GM18505 (cell line): ENCODE measurements around the gene CACNA2D3.

Experiments
- ATAC-seq: cut with Tn5 transposase; IDR thresholded peaks from one replicate; pipeline ENCODE4 v1.9.1; 2021; ENCODE audit not compliant: unreplicated experiment
- POLR2A ChIP-seq: IDR thresholded peaks from 4 replicates; pipeline ENCODE4 v1.6.1; 2011; ENCODE audit warnings: borderline replicate concordance; ENCODE audit not compliant: insufficient read depth, insufficient read length; ENCODE audit errors: extremely low read depth

Gene CACNA2D3

DNA sequence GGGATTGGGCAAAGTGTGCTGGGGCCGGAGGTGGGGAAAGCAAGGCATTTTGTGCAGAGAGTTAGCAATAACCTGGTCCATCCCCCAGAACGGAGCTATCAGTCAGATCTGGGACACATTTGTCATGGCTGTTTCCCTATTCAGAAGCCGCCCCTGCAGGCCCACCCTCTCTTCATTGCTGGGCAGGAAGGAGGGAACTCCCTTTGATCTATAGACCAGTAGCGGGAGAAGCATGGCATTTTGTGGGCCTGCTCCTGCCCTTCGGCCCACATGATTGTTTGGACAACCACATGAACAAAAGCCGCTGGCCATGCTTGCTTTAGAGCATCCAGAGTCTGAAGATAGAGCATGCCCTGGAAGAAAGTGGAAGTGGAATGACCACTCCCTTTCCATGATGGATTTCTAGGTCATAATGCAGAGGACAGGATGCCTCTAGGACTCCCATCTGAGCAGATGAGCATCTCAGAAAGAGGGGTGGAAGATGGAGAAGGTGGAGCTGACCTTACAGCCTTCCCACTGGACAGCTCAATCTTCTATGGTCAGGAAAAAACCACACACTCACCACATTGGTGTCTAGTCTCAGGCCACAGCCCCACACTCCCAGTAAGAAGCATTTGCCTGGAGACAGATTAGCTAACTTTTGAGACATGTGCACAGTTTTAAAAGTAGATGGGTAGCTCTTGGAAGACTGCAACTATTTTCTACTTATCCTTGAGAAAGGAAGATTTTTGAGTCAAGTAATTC, 817.4 kb downstream of the CACNA2D3 start:
- no peak for ATAC-seq
- TF ChIP-seq POLR2A: no peak

DNA sequence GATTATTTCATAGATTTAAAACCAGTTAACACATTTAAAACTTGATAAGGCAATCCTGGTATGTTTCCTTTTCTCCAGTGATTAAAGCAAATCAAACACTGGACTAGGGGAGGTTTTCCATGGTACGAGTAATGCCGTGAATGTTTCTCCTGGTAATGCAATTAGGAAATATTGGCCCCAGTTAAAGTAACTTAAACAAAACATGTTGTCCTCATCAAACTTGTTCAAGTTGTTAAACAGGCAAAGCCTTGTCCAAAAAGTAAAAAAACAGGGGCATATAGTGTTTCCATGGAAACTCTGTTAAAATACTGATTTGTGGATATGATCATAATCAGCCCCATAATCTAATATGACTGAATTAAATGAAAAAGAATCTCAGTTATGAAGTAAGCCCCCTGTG, 818.6 kb downstream of the CACNA2D3 start:
- TF ChIP-seq POLR2A: no peak
- ATAC-seq: no peak

DNA sequence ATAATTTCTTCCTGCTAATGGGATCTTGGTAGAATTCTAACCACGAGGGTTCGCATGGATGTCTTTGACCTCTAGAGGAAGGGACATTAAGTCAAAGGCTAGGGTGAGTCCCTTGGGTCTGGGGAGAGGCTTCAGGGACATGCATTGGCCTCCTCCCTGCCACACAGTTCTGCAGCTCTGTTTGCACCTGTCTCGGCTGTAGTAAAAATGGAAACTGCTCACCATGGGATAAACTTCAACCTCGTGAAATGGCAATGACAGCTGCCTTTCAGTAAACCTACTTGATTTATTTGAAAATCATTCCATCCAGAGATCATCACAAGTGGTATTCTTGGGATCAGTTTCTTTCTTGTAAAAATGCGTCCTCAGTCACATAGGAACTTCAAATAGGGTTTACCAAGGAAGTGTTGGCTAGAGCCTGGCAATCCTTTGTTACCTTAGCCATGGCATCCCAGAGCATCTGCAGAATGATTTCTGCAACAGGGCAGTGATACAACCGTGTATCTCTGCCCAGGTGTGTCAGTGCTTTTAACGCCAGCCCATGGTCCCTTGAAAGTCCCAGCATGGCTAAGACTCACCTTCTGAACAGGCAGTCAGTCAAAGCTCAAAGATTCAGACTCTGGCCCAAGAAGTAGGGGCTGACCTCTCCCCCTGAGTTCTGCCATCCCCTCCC, 819.5 kb downstream of the CACNA2D3 start:
- no peak for TF ChIP-seq POLR2A
- ATAC-seq: no peak

DNA sequence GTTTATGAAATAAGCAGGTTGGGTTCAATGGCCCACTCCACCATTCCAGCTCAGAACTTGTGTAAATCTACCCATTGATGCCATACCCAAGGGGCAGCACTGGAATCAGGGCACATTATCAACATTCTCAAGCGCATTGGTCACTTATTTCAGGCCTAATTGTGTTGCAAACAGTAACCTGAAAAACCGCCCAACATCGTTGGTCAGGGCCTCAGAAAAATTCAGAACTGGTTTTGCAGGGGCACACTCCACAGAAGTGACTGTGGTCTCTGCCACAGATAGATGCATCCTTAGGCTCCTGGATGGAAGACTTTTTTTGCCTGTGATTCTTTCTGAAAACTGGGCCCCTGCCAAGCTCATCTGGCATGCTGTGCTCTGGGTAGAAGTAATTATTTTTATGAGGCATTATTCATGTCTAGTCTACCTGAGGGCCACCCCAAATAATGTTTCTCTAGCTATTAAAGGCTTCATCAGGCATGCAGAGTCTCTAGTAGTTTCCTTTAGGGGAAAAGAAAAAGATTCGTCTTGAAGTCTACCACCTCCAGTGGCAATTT, 827.2 kb downstream of the CACNA2D3 start:
- ATAC-seq: no peak
- no peak for TF ChIP-seq POLR2A

DNA sequence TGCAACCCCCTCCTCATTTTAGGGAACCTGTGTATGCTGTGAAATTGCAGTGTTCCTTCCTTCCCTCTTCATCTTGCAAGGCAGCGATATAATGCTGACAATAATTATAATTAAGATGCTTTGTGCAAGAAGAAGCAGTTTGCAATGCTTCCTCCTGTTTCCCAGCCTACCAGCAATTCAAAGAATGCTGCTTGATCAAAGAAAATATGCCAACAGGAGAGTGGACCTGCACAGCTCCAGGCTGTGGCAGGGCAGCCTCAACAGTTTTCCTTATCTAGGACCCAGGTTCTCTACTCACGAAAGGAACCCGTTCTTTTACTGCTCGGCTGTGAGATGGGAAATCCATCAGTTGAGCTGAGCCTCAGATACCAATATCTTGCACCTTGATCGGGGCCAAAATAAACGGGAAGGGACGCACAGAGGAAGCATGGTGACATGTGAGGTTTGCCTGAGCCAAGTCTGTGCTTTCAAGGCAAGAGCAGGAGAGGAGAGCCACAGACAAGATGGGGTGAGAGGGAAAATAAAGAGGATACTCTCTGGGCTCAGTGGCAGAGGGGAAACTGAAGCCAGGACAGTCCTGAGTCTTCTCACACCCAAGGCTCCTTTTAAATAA, 828.1 kb downstream of the CACNA2D3 start:
- no peak for ATAC-seq
- no peak for TF ChIP-seq POLR2A

DNA sequence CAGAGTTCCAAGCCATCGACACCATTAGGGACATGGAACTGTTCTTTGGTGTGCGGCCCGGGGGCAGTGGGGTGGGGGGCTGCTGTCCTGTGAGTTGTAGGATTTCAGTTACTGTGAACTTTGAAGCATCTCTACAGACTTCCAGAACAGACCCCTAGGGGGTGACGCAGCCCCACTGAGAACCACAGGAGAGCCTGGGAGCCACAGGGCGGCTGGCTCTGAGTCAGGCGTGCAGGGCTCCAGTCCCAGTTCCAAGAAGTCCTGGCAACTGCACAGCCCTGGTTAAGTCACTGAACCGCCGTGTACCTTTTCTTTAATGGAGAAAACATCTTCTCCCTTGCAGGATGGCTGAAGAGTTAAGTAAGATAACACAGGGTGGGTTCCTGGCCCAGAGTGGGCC, 829.1 kb downstream of the CACNA2D3 start:
- ATAC-seq: no peak
- TF ChIP-seq POLR2A: no peak

DNA sequence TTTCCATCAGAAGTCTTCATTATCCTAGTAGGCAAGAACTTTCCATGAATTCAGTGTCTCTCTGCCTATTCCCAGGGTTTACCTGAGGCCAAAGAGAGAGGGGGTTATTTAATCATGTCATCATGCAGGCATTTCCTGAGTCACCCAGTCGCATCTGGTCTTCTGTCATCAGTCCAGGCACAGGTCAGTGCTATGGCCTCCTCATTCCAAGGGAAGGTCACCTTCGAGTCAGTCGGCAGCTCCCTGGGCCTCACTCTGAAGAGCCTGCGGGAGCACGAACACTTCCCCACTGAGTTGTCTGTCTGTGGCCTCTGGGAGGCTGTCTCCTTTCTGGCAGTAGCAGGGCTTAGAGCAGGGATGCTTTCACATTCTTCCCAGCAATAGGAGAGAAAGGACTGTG, 831.7 kb downstream of the CACNA2D3 start:
- no peak for ATAC-seq
- TF ChIP-seq POLR2A: no peak

DNA sequence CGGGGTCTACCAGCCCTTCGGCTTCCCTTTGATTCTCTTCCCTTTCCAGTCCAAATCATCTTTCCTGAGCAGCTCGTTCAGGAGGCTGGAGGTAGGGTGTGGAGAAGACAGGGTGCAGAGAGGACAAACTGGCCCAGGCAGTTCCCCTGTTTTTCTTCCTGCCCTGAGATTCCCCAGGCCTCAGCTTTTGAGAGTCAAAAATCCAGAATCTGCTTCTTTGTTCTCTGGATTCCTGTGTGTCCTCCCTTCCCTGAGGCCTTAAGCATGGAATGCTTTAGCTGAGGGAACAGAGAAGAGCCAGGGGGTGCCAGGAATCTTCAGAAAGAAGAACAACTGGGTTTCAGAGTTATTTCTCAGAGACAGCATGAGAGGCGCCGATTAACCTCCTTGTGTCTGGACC, 832.2 kb downstream of the CACNA2D3 start:
- ATAC-seq: no peak
- no peak for TF ChIP-seq POLR2A

DNA sequence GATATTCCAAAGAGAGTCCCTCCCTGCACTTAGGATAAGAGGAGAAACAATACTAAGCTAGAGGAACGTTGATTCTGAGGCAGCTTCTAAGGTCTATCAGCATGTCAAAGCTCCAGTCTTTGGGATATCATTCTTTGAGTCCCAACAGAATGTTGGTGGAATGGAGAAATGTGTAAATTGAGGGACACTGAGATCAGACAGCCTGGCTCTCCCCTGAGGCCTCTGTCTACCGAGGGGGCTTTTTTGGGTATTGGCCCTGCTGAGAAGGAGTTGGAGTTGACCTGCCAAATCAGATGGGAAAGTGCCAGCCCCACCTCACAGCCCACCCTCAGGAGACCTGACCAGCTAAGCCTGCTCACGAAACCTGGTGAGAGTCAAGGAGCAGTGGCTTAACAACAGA, 833.1 kb downstream of the CACNA2D3 start:
- TF ChIP-seq POLR2A: no peak
- ATAC-seq: no peak

DNA sequence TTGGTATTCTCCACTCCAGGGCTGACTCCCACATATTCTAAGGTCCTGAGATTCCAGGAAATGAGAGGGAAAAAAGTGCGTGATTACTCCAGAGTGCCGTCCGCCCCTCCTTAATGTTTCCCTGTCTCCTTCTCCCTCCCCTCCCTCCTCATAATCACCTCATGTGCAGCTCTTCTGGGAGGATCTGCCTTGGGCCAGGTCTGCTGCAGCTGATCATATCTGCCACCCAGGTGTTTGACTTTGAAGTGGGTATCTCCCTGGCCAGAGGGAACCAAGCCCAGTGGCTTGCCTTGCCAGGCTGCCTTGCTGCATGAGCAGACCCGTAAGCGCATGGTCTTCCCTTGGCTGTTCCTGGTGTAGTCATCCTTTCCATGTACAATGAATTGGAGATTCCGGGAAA, 833.6 kb downstream of the CACNA2D3 start:
- no peak for TF ChIP-seq POLR2A
- ATAC-seq: no peak

DNA sequence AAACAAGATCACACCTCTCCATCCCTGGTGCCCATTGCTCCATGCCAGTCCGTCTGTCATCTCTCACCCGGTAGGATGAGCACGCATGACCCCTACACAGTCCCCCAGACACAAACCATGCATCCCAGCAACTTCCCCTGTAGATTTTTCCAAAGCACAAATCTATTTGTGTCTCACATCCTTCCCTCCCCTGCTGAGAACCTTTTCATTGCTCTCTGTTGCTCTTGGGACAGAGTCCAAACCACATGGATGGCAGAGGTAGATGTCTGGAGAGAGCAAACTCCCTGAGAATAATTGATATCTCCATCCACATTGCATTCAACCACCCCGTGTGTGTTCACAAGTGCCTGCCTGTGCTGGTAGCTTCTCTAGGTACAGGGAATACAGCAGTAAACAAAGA, 835.4 kb downstream of the CACNA2D3 start:
- no peak for TF ChIP-seq POLR2A
- ATAC-seq: no peak

DNA sequence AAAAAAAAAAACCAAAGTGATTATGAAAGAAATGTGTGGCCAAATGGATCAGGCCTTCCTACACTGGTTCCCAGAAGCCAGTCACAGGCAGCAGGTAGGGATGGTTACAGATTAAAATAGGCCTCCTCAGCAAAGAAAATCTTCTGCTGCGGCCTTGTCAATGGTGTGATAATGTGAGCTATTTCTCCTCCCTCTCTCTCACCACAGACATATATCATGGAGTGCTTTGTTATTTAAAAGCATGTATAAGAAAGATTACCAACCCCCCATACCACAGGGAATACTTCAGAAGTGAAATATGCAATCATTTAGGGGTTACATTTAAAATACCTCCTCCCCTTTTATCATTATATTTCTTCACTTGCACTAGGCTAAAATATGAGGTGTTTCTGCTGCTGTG, 837.7 kb downstream of the CACNA2D3 start:
- TF ChIP-seq POLR2A: no peak
- ATAC-seq: no peak

DNA sequence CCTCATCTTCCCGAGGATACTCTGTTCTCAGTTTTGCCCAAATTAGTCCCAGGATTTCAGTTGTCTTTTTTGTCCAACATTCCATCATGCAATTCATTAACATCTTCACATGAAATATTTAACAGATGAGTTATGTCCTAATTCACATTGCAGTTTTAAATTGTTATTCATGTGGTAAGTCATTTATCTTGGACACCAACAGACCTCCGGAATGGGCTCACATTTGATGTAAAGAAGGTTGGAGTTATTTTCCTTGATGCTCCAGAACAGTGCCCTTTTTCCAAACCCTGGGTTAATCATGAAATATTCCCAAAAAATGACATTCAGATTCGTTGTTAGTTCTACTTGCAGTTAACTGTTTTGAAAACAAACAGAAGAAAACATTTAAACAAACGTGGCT, 838.3 kb downstream of the CACNA2D3 start:
- no peak for ATAC-seq
- no peak for TF ChIP-seq POLR2A

DNA sequence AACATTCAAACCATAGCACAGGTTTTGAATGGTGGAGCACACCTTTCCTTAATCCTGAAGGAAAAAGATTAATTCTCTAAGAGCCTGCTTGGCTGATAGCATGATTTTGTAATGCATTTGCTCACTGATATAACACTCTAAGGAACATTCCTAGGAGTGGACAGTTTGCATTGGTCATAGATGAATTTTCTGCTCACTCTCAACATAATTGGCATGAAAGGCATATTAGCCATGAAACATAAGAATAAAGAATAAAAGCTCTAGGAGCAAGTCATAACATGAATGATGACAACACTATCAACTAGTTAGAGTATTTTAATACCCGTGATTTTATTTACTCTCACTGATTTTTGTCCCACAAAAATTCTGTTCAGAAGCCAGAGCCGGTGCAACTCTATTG, 839.8 kb downstream of the CACNA2D3 start:
- no peak for ATAC-seq

More for the DNA sequence above, 839.8 kb downstream of the CACNA2D3 start:
- TF ChIP-seq POLR2A: no peak
